HG03139 (cell line): ENCODE measurements around the gene KLHL40.

Experiments
- ATAC-seq: cut with Tn5 transposase; IDR thresholded peaks from one replicate; pipeline ENCODE4 v1.9.1; 2021; ENCODE audit not compliant: unreplicated experiment

KLHL40 gene

GRCh38 chr3:42685363-42685881 is at the start of gene KLHL40:
Gene KLHL40, plus strand, starts transcription at chr3:42685537. Its CDS starts 82 bp downstream, at chr3:42685619.
- ATAC-seq, result no peak

GRCh38 chr3:42637001-42637400 is 48.3 kb upstream of the KLHL40 start:
- no peak for ATAC-seq

- no peak for ATAC-seq
Measured at GRCh38 chr3:42638339-42638842, 46.9 kb upstream of the KLHL40 start.

- no peak for ATAC-seq
Measured at GRCh38 chr3:42639192-42639591, 46.1 kb upstream of the KLHL40 start.

GRCh38 chr3:42640129-42640528 is 45.2 kb upstream of the KLHL40 start:
- ATAC-seq, result no peak

- ATAC-seq, result no peak
Measured at GRCh38 chr3:42640771-42641370, 44.5 kb upstream of the KLHL40 start.

- no peak for ATAC-seq
Measured at GRCh38 chr3:42647821-42648459, 37.4 kb upstream of the KLHL40 start.

GRCh38 chr3:42649006-42649405 is 36.3 kb upstream of the KLHL40 start:
- no peak for ATAC-seq

- no peak for ATAC-seq
Measured at GRCh38 chr3:42649783-42650182, 35.6 kb upstream of the KLHL40 start.

GRCh38 chr3:42651248-42652091 is 33.9 kb upstream of the KLHL40 start:
- no peak for ATAC-seq

GRCh38 chr3:42652251-42652610 is 33.1 kb upstream of the KLHL40 start:
- peak; percentile 11 for ATAC-seq

- peak; percentile 59 for ATAC-seq
Measured at GRCh38 chr3:42652611-42653302, 32.6 kb upstream of the KLHL40 start.

GRCh38 chr3:42653303-42653559 is 32.1 kb upstream of the KLHL40 start:
- ATAC-seq, result no peak

- no peak for ATAC-seq
Measured at GRCh38 chr3:42653560-42654330, 31.6 kb upstream of the KLHL40 start, which contains the start of gene ZBTB47. Gene ZBTB47, plus strand, starts transcription at chr3:42653697. Its CDS starts 4,659 bp downstream, at chr3:42658356.

GRCh38 chr3:42654331-42655201 is 30.8 kb upstream of the KLHL40 start:
- ATAC-seq, result no peak

- no peak for ATAC-seq
Measured at GRCh38 chr3:42655331-42655888, 29.9 kb upstream of the KLHL40 start.

GRCh38 chr3:42655980-42656679 is 29.2 kb upstream of the KLHL40 start:
- no peak for ATAC-seq
